Measurements from ENCODE around the gene NDUFS1. TPM values are rescaled to one million over a fixed set of nuclear protein-coding genes. Genes with fewer than 3 reads are reported as not detected.
"Not testable (repeated sequence)": the region's sequence is repeated elsewhere in the genome, so short reads cannot be mapped to it uniquely, and the experiment has no call there.

The NDUFS1 gene
- total RNA-seq, 1 donor from 2014 or later, result 85.7 TPM

DNA sequence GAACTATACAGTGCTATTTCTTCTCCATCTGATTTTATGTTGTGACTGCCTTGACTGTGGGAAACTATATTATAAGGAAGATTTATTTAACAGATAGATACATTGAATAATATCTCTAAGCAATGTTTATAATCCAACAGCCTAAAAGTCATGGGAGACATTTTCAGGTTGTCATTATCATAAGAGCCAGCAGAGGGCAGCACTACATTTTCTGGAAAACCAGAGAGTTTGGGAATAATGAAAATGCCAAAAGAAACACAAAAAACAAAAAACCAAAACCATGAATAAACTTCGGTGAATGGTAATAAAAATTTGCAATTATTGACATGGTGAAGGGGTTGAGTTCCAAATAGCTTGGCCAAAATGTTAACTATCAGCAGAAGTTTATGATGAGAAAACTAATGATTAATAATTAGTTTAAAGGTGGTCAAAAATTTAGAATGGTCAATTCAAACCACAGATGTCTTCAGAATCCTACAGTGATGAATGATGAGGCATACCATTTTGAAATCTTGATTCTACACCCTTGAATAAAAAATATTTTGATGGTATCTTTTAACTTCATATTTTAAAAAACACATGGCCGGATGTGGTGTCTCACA lies 5.1 kb upstream of the NDUFS1 start:
- H3K36me3 Mint-ChIP-seq (ENCODE audit: low read depth), result peaks cover 34% of the 10 kb centered on the region
- TF ChIP-seq, protein P1, sequence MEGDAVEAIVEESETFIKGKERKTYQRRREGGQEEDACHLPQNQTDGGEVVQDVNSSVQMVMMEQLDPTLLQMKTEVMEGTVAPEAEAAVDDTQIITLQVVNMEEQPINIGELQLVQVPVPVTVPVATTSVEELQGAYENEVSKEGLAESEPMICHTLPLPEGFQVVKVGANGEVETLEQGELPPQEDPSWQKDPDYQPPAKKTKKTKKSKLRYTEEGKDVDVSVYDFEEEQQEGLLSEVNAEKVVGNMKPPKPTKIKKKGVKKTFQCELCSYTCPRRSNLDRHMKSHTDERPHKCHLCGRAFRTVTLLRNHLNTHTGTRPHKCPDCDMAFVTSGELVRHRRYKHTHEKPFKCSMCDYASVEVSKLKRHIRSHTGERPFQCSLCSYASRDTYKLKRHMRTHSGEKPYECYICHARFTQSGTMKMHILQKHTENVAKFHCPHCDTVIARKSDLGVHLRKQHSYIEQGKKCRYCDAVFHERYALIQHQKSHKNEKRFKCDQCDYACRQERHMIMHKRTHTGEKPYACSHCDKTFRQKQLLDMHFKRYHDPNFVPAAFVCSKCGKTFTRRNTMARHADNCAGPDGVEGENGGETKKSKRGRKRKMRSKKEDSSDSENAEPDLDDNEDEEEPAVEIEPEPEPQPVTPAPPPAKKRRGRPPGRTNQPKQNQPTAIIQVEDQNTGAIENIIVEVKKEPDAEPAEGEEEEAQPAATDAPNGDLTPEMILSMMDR (conservative IDR thresholded peaks at IDR 0.05), result peak; percentile 85
- H3K27me3 Mint-ChIP-seq (ENCODE audit: low read depth), result no peaks in the 10 kb centered on the region
- peak; percentile 68 for DNase-seq (ENCODE audit: low read depth, low spot score)
- H3K4me1 Mint-ChIP-seq, result peaks cover 37% of the 10 kb centered on the region
- peaks cover 2% of the 10 kb centered on the region for H3K9me3 Mint-ChIP-seq
- H3K27ac Mint-ChIP-seq (ENCODE audit: unreplicated experiment), result no peak overlapping the region
- peak overlapping the region; percentile 70 for H3K4me3 Mint-ChIP-seq

DNA sequence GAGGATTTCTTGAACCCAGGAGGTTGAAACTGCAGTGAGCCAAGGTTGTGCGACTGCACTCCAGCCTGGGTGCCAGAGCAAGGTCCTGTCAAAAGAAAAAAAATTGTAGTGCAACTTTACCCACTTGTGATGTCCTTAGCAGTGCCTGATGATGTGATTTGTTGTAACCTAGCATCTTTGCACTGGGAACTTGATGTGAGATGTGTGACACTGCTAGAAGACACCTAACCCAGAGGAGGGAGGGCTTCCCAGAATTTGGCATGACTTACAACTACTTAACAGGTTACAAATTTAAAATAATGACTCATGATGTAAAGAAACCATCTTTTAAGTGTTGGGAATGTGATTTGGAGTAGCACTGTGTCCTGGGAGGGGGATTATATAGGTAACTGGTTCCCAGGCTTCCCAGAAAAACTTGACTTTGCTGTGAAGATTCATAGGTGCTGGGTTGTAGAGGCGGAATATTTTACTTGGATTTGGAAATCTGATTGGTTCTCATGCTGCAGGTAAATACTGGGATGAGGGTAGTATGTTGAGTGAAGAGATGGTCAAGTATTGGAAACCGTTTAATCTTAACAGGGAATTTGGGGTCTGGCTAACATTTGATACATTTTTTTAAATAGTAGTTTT lies 4.1 kb upstream of the NDUFS1 start:
- H3K9me3 Mint-ChIP-seq, result peaks cover 2% of the 10 kb centered on the region
- peaks cover 27% of the 10 kb centered on the region for H3K36me3 Mint-ChIP-seq (ENCODE audit: low read depth)
- no peaks in the 10 kb centered on the region for H3K27me3 Mint-ChIP-seq (ENCODE audit: low read depth)
- TF ChIP-seq, protein P1 (conservative IDR thresholded peaks at IDR 0.05), result no peak
- no peak for DNase-seq (ENCODE audit: low read depth, low spot score)
- peak overlapping the region; percentile 70 for H3K4me3 Mint-ChIP-seq
- no peak overlapping the region for H3K27ac Mint-ChIP-seq (ENCODE audit: unreplicated experiment)
- peaks cover 46% of the 10 kb centered on the region for H3K4me1 Mint-ChIP-seq

DNA sequence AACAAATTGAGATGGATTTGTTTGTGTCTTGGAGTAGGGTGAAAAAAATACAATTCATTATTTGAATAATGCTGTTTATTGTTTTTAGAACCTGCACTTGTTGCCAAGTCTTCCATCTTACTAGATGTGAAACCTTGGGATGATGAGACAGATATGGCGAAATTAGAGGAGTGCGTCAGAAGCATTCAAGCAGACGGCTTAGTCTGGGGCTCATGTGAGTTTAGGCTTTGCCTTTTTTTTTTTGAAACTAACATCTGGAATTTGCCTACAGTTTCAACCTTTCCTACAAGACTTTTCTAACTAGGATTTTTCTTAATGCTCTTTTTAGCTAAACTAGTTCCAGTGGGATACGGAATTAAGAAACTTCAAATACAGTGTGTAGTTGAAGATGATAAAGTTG lies 3.2 kb upstream of the NDUFS1 start:
- Mint-ChIP-seq H3K36me3 (ENCODE audit: low read depth) (peaks cover 27% of the 10 kb centered on the region), H3K4me3 (peak overlapping the region; percentile 52), H3K4me1 (peaks cover 50% of the 10 kb centered on the region)
- H3K27me3 Mint-ChIP-seq (ENCODE audit: low read depth); H3K27ac Mint-ChIP-seq (ENCODE audit: unreplicated experiment); DNase-seq (ENCODE audit: low read depth, low spot score); H3K9me3 Mint-ChIP-seq: not testable (repeated sequence)

DNA sequence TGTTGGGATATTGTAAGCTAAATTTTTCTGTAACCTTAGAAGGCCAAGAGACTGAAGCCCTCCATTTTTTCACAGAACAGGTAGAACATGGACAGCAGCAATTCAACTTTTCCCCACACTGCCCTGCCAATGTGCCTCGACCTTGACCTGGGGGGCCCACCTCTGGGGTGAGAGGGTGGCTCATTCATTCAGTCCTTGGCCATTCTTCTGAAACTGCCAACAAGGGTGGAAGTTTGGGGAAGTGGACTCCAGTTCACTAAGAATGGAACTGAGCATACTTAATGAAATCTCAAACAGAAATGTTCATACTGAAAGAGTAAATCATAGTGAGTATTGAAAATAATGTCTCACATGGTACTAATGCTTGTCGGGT lies 1.5 kb upstream of the NDUFS1 start:
- no peak for DNase-seq (ENCODE audit: low read depth, low spot score)
- Mint-ChIP-seq H3K27me3 (ENCODE audit: low read depth) (no peaks in the 10 kb centered on the region), H3K36me3 (ENCODE audit: low read depth) (peaks cover 27% of the 10 kb centered on the region), H3K9me3 (peaks cover 2% of the 10 kb centered on the region), H3K27ac (ENCODE audit: unreplicated experiment) (no peak overlapping the region), H3K4me3 (peak overlapping the region; percentile 100), H3K4me1 (peaks cover 58% of the 10 kb centered on the region)
- TF ChIP-seq, protein P1 (conservative IDR thresholded peaks at IDR 0.05), result no peak

DNA sequence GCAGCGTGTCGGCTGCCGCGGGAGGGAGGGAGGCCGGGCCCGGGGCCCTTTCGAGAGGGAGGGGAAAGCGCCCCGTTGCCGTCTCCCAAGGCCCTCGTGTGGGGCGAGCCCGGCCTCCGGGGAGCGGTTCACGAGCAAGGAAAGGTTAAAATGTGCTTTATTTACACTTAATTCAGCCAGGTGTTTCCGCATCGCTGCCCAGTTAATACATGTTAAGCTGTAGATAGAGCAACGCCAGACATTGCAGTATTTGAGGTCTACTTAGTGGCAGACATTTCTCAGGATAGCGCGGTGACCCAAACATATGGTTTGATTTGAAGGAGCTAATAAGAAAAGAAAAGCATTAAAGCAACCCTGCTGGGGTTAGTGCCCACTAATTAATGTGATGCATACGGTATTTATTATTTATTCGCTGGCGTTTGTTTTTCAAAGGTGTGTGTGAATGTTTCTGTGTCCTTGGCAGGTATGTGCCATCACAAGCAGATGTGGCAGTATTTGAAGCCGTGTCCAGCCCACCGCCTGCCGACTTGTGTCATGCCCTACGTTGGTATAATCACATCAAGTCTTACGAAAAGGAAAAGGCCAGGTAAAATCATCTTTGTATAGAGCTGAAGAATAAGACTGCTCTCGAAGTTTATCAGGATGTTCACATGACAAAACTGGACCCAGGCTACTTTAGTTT lies 1.0 kb upstream of the NDUFS1 start:
- Mint-ChIP-seq H3K9me3 (peaks cover 2% of the 10 kb centered on the region), H3K4me1 (peaks cover 58% of the 10 kb centered on the region), H3K36me3 (ENCODE audit: low read depth) (peaks cover 27% of the 10 kb centered on the region), H3K4me3 (peak overlapping the region; percentile 100), H3K27me3 (ENCODE audit: low read depth) (no peaks in the 10 kb centered on the region), H3K27ac (ENCODE audit: unreplicated experiment) (no peak overlapping the region)
- TF ChIP-seq, protein P1 (conservative IDR thresholded peaks at IDR 0.05), result no peak
- DNase-seq (ENCODE audit: low read depth, low spot score), result no peak

All from neural crest cell (in vitro differentiated cells).